PC-3 (cell line): ENCODE results near the gene AFF3.

Source experiments
- CTCF ChIP-seq: fragments of 300-600 bp; sonication (generic); conservative IDR thresholded peaks from 2 replicates; pipeline ENCODE4 v1.5.1; 2017; ENCODE audit warnings: antibody characterized with exemption, low read depth, mild to moderate bottlenecking, low read length
- EZH2 ChIP-seq: fragments of 300-600 bp; sonication (generic); IDR thresholded peaks from one replicate; pipeline ENCODE4 v1.6.1; 2017; ENCODE audit warnings: antibody characterized with exemption, mild to moderate bottlenecking, low read length; ENCODE audit not compliant: unreplicated experiment
- EZH2phosphoT487 ChIP-seq: fragments of 300-600 bp; sonication (generic); IDR thresholded peaks from 2 replicates; pipeline ENCODE4 v1.6.1; 2018; ENCODE audit warnings: mild to moderate bottlenecking, antibody characterized with exemption, low read length, borderline replicate concordance

- TF ChIP-seq CTCF: no peak
- TF ChIP-seq EZH2: no peak
- no peak for TF ChIP-seq EZH2phosphoT487
Measured at GRCh38 chr2:99776206-99776905, 366.0 kb downstream of the AFF3 start.
